Cardiac muscle cell (in vitro differentiated cells and primary cell): ENCODE results near the gene AHR. TPM values are rescaled to one million over a fixed set of nuclear protein-coding genes. Genes with fewer than 3 reads are reported as not detected.
"Not testable (repeated sequence)": the region's sequence is repeated elsewhere in the genome, so short reads cannot be mapped to it uniquely, and the experiment has no call there.

Experiments
- DNase-seq, 2 donors: peaks; one replicate each; pipeline versions ENCODE4 v3.0.0 to v3.0.0-alpha.2; 2010 to 2017; ENCODE audit warnings: low read depth in 1 of 2, low spot score in 1 of 2
- H3K27ac ChIP-seq: fragments of 200-600 bp; sonication (generic); 2 replicates; pipeline ENCODE4 v1.5.1; 2016
- H3K27me3 ChIP-seq: fragments of 200-600 bp; sonication (generic); 2 replicates; pipeline ENCODE4 v1.6.0; 2016; ENCODE audit warnings: control low read depth
- H3K36me3 ChIP-seq: fragments of 200-600 bp; sonication (generic); 2 replicates; pipeline ENCODE4 v1.5.1; 2016; ENCODE audit warnings: control low read depth
- H3K4me1 ChIP-seq: fragments of 200-600 bp; sonication (generic); 2 replicates; pipeline ENCODE4 v1.8.1; 2017; ENCODE audit warnings: low read depth, mild to moderate bottlenecking, mixed run types
- H3K4me3 ChIP-seq: fragments of 200-600 bp; sonication (generic); 2 replicates; pipeline ENCODE4 v1.5.1; 2016; ENCODE audit warnings: mild to moderate bottlenecking
- H3K9me3 ChIP-seq: fragments of 200-600 bp; sonication (generic); 2 replicates; pipeline ENCODE4 v1.5.1; 2017; ENCODE audit warnings: low read depth, mild to moderate bottlenecking, control low read depth
- polyA plus RNA-seq: library from polyadenylated mRNA; unstranded; fragments of >200 nt; fragmentation: Nextera tagmentation; extraction: Ambion mirVana; gene quantifications from 2 replicates; pipeline ENCODE4 v1.2.1, GENCODE V29; 2016
- total RNA-seq: library from RNA; depleted of rRNA; stranded (reverse); fragments of >200 nt; gene quantifications from 2 replicates; pipeline ENCODE4 v1.2.3, GENCODE V29; 2016
- TF ChIP-seq, protein P1 (sequence below): IDR thresholded peaks from 2 replicates; pipeline ENCODE4 v1.5.1; 2012; ENCODE audit warnings: low read depth, mild to moderate bottlenecking, low read length

The AHR gene
- total and polyA plus RNA-seq, 2 experiments from 2014 or later: 1.5 to 12.5 TPM

DNA sequence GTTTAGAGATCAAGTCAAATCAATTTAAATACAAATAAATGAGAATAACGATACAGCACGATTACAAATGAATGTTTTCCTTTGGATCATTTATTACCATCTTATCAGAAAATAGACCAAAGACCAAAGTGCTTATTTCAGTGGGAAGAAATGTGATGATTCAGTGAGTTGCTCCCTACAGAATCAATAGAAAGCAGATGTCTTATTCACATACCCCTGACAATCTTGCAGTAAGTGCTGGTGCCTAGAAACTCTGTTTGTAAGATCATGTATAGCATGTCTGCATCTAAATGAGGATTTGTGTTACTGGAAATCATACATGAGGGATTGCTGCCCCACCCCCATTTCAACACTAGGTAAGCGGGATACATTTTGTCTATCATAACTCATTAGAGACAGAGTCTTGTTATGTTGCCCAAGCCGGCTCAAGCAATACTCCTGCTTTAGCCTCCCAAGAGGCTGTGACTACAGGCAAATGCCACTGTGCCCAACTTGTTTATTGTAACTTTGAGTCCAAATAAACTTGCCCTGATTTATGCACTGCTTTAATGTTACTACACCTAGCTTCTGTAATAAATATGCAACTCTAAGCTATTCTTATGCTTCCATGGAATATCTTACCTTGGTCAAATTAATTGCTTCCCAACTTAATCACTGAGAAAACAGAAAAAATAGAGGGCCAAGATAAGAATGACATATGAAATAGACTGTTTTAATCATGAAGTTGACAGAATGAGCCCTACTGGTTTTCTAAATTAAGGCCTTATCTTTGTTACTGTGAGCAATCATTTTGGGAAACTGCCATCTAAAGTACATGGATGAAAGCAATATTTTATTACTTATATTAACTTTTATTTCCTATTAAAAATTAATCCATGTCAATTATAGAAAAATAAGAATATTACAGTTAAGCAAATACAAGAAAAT lies 82.5 kb downstream of the AHR start:
- H3K4me3 ChIP-seq: no peak overlapping the region
- TF ChIP-seq, protein P1, sequence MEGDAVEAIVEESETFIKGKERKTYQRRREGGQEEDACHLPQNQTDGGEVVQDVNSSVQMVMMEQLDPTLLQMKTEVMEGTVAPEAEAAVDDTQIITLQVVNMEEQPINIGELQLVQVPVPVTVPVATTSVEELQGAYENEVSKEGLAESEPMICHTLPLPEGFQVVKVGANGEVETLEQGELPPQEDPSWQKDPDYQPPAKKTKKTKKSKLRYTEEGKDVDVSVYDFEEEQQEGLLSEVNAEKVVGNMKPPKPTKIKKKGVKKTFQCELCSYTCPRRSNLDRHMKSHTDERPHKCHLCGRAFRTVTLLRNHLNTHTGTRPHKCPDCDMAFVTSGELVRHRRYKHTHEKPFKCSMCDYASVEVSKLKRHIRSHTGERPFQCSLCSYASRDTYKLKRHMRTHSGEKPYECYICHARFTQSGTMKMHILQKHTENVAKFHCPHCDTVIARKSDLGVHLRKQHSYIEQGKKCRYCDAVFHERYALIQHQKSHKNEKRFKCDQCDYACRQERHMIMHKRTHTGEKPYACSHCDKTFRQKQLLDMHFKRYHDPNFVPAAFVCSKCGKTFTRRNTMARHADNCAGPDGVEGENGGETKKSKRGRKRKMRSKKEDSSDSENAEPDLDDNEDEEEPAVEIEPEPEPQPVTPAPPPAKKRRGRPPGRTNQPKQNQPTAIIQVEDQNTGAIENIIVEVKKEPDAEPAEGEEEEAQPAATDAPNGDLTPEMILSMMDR: no peak
- H3K36me3 ChIP-seq: no peaks in the 10 kb centered on the region
- no peaks in the 10 kb centered on the region for H3K4me1 ChIP-seq
- no peaks in the 10 kb centered on the region for H3K27me3 ChIP-seq
- H3K9me3 ChIP-seq: no peaks in the 10 kb centered on the region
- no peak overlapping the region for H3K27ac ChIP-seq
- no peak for DNase-seq

- H3K9me3 ChIP-seq, DNase-seq, H3K36me3 ChIP-seq, H3K27ac ChIP-seq, H3K27me3 ChIP-seq, H3K4me3 ChIP-seq, H3K4me1 ChIP-seq: not testable (repeated sequence)
Measured at GRCh38 chr7:17382408-17383354, 84.2 kb downstream of the AHR start.

GRCh38 chr7:17384400-17384799 lies 85.9 kb downstream of the AHR start:
- no peak overlapping the region for H3K27ac ChIP-seq
- H3K4me3 ChIP-seq: no peak overlapping the region

GRCh38 chr7:17385612-17386011 lies 87.2 kb downstream of the AHR start:
- TF ChIP-seq, protein P1: no peak

More at GRCh38 chr7:17384400-17384799, 85.9 kb downstream of the AHR start:
- no peaks in the 10 kb centered on the region for H3K27me3 ChIP-seq
- no peaks in the 10 kb centered on the region for H3K4me1 ChIP-seq
- no peak for DNase-seq
- H3K36me3 ChIP-seq: no peaks in the 10 kb centered on the region
- H3K9me3 ChIP-seq: no peaks in the 10 kb centered on the region
- TF ChIP-seq, protein P1: no peak

GRCh38 chr7:17390392-17390791 lies 91.9 kb downstream of the AHR start:
- Histone ChIP-seq H3K27ac (peak overlapping the region; percentile 72), H3K9me3 (no peaks in the 10 kb centered on the region), H3K36me3 (no peaks in the 10 kb centered on the region), H3K4me3 (no peak overlapping the region), H3K4me1 (peaks cover 15% of the 10 kb centered on the region), H3K27me3 (no peaks in the 10 kb centered on the region)
- TF ChIP-seq, protein P1: no peak
- DNase-seq: peak in 1 of 2 donors; percentile 61

More at GRCh38 chr7:17385612-17386011, 87.2 kb downstream of the AHR start:
- Histone ChIP-seq H3K36me3 (no peaks in the 10 kb centered on the region), H3K4me1 (peaks cover 8% of the 10 kb centered on the region), H3K4me3 (no peak overlapping the region), H3K27ac (no peak overlapping the region), H3K27me3 (no peaks in the 10 kb centered on the region), H3K9me3 (no peaks in the 10 kb centered on the region)
- no peak for DNase-seq
